ENCODE measurements around the gene NDUFB3. TPM values are rescaled to one million over a fixed set of nuclear protein-coding genes. Genes with fewer than 3 reads are reported as not detected.
"Not testable (repeated sequence)": the region's sequence is repeated elsewhere in the genome, so short reads cannot be mapped to it uniquely, and the experiment has no call there.

The NDUFB3 gene
- 38.8 TPM for total RNA-seq

DNA sequence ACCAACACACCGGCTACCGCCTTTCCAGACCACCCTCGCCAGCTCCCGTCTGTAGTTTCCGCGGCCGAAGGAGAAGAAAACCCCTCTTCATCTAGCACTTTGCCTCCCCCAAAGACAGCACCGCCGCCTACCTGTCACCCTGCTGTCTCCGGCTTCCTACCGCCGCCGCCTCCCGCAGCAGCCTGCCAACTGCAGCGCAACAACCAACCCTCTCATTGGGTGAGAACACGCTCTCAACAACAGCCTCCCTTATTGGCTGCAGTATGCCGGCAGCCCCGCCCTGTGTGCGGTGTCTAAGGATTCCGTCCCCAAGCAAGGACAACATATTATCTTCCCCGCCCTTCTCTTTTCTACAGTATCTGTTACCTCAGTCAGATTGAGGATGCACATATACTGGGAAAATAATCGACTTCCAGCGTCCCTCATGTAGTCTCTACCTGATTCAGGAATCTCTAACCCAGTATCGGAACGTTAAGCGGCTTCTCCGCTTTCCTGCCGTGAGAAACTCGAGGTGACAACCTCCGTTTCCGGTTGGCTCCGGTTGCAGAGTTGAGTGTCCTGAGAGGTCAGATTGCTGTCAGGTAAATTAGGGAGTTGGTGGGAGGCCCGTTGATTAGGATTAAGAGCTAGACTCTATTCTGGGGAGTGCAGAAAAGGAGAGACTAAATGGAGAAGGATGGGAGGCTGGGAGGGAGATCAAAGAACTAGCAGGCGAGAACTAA, at the start of gene NDUFB3, which contains the start of gene HYCC2:
TSS of gene NDUFB3 (plus strand) at position 523 of the 722 bp plus-strand sequence. CDS start 6,882 bp downstream, outside the sequence.
TSS of gene HYCC2 (minus strand) at position 193 of the 722 bp plus-strand sequence. CDS start 47,662 bp downstream, outside the sequence.
- DNase-seq (ENCODE audit: extremely low spot score in 2 of 2), result peak; percentile 97
- Histone ChIP-seq H3K4me3 (peak within 1 kb of the TSS; percentile 83 to 94), H3K27ac (peak within 1 kb of the TSS; percentile 90), H3K9me3 (no peaks in the 10 kb centered on the region), H3K4me1 (peaks cover 44% of the 10 kb centered on the region), H3K36me3 (no peaks in the 10 kb centered on the region), H3K27me3 (no peaks in the 10 kb centered on the region)
- TF ChIP-seq, protein P1, sequence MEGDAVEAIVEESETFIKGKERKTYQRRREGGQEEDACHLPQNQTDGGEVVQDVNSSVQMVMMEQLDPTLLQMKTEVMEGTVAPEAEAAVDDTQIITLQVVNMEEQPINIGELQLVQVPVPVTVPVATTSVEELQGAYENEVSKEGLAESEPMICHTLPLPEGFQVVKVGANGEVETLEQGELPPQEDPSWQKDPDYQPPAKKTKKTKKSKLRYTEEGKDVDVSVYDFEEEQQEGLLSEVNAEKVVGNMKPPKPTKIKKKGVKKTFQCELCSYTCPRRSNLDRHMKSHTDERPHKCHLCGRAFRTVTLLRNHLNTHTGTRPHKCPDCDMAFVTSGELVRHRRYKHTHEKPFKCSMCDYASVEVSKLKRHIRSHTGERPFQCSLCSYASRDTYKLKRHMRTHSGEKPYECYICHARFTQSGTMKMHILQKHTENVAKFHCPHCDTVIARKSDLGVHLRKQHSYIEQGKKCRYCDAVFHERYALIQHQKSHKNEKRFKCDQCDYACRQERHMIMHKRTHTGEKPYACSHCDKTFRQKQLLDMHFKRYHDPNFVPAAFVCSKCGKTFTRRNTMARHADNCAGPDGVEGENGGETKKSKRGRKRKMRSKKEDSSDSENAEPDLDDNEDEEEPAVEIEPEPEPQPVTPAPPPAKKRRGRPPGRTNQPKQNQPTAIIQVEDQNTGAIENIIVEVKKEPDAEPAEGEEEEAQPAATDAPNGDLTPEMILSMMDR (IDR thresholded peaks at IDR 0.05), result no peak
- TF ChIP-seq POLR2AphosphoS5 (IDR thresholded peaks at IDR 0.05; ENCODE audit: insufficient read depth in 1 of 2, low read depth in 1 of 2), result peak; percentile 91 to 97
- TF ChIP-seq POLR2A (IDR thresholded peaks at IDR 0.05), result peak in 1 of 2 donors; percentile 62
- intact Hi-C loops (cut with DNase I), result loop anchor here (5.0 to 10.0 kb wide), 2 partner anchors 107 to 169 kb away; partner anchors contain the start of gene ORC2

DNA sequence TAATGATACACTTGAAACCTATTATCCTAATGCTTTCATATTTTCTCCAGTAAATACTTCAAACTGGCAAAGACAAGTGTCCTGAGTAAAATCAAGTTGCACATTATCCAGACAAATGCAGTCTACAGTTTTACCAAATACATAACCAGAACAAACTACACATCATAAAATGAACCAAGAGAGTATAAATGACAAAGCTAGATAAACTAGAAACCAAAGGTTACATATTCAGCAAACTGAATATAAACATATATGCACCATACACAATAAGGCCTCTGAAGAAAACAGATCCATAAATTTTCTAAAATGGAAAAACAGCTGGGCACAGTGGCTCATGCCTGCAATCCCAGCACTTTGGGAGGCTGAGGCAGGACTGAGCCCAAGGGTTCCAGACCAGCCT, 47.3 kb upstream of the NDUFB3 start:
- Histone ChIP-seq H3K27me3 (no peaks in the 10 kb centered on the region), H3K9me3 (no peaks in the 10 kb centered on the region), H3K27ac (no peak overlapping the region), H3K36me3 (peaks cover 0 to 23% of the 10 kb centered on the region in 2 donors), H3K4me1 (no peaks in the 10 kb centered on the region), H3K4me3 (no peak overlapping the region)
- no peak for DNase-seq (ENCODE audit: extremely low spot score in 2 of 2)
- TF ChIP-seq POLR2A (IDR thresholded peaks at IDR 0.05) (no peak), POLR2AphosphoS5 (IDR thresholded peaks at IDR 0.05; ENCODE audit: insufficient read depth in 1 of 2, low read depth in 1 of 2) (no peak)
- TF ChIP-seq, protein P1 (IDR thresholded peaks at IDR 0.05), result no peak
- intact Hi-C loops (cut with DNase I), result no loop called here

DNA sequence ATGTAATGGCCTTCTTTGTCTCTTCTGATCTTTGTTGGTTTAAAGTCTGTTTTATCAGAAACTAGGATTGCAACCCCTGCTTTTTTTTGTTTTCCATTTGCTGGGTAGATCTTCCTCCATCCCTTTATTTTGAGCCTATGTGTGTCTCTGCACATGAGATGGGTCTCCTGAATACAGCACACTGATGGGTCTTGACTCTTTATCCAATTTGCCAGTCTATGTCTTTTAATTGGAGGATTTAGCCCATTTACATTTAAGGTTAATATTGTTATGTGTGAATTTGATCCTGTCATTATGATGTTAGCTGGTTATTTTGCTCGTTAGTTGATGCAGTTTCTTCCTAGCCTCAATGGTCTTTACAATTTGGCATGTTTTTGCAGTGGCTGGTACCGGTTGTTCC, 37.4 kb upstream of the NDUFB3 start:
- H3K36me3 ChIP-seq; DNase-seq (ENCODE audit: extremely low spot score in 2 of 2); H3K27me3 ChIP-seq; H3K9me3 ChIP-seq; H3K4me3 ChIP-seq; intact Hi-C loops (cut with DNase I); H3K4me1 ChIP-seq; H3K27ac ChIP-seq: not testable (repeated sequence)

DNA sequence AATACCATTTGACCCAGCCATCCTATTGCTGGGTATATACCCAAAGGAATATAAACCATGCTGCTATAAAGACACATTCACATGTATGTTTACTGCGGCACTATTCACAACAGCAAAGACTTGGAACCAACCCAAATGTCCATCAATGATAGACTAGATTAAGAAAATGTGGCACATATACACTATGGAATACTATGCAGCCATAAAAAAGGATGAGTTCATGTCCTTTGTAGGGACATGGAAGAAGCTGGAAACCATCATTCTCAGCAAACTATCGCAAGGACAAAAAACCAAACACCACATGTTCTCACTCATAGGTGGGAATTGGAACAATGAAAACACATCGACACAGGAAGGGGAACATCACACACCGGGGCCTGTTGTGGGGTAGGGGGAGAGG, 33.4 kb upstream of the NDUFB3 start:
- H3K36me3 ChIP-seq; H3K27ac ChIP-seq; DNase-seq (ENCODE audit: extremely low spot score in 2 of 2); H3K4me3 ChIP-seq; H3K27me3 ChIP-seq; H3K4me1 ChIP-seq; intact Hi-C loops (cut with DNase I); H3K9me3 ChIP-seq: not testable (repeated sequence)

DNA sequence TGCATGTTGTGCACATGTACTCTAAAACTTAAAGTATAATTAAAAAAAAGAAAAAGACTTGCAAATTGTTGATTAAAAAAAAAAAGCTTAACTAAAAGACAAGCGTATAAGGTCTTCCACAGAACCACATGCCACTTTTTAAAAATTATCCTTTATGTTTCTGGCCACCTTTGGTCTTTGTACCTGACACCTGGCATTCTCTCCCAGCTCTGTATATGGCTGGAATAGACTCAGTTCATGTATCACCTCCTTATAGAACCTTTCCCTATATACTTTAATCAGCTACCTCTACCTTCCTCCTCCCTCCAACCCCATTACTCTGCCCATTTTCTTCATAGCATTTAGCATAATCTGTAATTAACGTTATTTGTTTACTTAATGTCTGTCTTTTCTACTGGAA, 32.9 kb upstream of the NDUFB3 start:
- H3K4me3 ChIP-seq, result no peak overlapping the region
- DNase-seq (ENCODE audit: extremely low spot score in 2 of 2), result no peak
- no peaks in the 10 kb centered on the region for H3K27me3 ChIP-seq
- H3K27ac ChIP-seq, result no peak overlapping the region
- TF ChIP-seq, protein P1 (IDR thresholded peaks at IDR 0.05), result no peak
- TF ChIP-seq POLR2A (IDR thresholded peaks at IDR 0.05), result no peak
- TF ChIP-seq POLR2AphosphoS5 (IDR thresholded peaks at IDR 0.05; ENCODE audit: insufficient read depth in 1 of 2, low read depth in 1 of 2), result no peak
- no peaks in the 10 kb centered on the region for H3K4me1 ChIP-seq
- H3K9me3 ChIP-seq, result no peaks in the 10 kb centered on the region
- H3K36me3 ChIP-seq, result no peaks in the 10 kb centered on the region
- intact Hi-C loops (cut with DNase I), result no loop called here

DNA sequence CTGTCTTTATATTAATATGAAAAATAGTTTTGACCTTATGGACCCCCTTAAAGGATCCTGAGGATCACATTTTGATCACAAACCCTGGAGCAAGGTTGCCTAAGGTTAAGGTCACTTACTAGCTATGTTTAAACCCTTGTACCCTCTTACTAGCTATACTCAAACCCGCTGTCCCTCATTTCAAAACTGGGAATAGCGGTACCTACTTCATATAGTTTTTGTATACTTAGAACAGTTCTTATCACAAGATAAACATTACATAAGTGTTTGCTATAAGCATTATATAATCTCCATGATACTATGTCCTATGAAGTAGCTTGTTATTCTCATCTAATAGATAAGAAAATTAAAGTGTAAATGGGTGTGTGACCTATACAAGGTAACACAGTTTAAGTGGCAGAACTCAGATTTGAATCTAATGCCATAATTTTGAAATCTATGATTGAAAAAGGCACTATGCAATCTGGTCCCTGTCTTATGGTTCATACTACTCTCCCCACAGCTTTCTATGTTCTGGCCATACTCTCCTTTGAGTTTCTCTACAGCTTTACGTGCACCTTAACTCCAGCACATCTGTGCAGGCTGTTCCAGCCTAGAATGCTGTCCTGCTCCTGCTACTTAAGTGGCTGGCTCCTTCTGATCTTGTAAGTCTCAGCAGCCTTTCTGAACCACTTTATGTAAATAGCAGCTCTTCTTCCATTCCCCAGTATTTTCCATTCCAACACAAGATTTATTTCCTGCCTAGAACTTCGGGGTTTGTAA, 30.8 kb upstream of the NDUFB3 start:
- Histone ChIP-seq H3K27me3 (no peaks in the 10 kb centered on the region), H3K9me3 (no peaks in the 10 kb centered on the region), H3K4me3 (no peak overlapping the region), H3K4me1 (no peaks in the 10 kb centered on the region), H3K36me3 (no peaks in the 10 kb centered on the region), H3K27ac (no peak overlapping the region)
- DNase-seq (ENCODE audit: extremely low spot score in 2 of 2), result no peak
- TF ChIP-seq, protein P1 (IDR thresholded peaks at IDR 0.05), result no peak
- no peak for TF ChIP-seq POLR2A (IDR thresholded peaks at IDR 0.05)
- no peak for TF ChIP-seq POLR2AphosphoS5 (IDR thresholded peaks at IDR 0.05; ENCODE audit: insufficient read depth in 1 of 2, low read depth in 1 of 2)
- intact Hi-C loops (cut with DNase I), result no loop called here

DNA sequence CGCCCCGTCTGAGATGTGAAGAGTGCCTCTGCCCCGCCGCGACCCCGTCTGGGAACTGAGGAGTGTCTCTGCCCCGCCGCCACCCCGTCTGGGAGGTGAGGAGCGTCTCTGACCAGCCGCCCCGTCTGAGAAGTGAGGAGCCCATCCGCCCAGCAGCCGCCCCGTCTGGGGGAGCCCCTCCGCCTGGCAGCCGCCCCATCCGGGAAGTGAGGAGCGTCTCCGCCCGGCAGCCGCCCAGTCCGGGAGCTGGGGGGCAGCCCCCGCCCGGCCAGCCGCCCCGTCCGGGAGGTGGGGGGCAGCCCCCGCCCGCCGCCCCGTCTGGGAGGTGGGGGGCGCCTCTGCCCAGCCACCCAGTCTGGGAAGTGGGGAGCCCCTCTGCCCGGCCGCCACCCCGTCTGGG, 29.4 kb upstream of the NDUFB3 start:
- H3K9me3 ChIP-seq; H3K4me1 ChIP-seq; DNase-seq (ENCODE audit: extremely low spot score in 2 of 2); H3K27ac ChIP-seq; intact Hi-C loops (cut with DNase I); H3K36me3 ChIP-seq; H3K4me3 ChIP-seq; H3K27me3 ChIP-seq: not testable (repeated sequence)

DNA sequence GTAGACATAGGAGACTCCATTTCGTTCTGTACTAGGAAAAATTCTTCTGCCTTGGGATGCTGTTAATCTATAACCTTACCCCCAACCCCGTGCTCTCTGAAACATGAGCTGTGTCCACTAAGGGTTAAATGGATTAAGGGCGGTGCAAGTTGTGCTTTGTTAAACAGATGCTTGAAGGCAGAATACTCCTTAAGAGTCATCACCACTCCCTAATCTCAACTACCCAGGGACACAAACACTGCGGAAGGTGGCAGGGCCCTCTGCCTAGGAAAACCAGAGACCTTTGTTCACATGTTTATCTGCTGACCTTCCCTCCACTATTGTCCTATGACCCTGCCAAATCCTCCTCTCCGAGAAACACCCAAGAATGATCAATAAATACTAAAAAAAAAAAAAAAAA, 28.8 kb upstream of the NDUFB3 start:
- DNase-seq (ENCODE audit: extremely low spot score in 2 of 2); H3K36me3 ChIP-seq; H3K27ac ChIP-seq; H3K27me3 ChIP-seq; H3K4me3 ChIP-seq; H3K9me3 ChIP-seq; intact Hi-C loops (cut with DNase I); H3K4me1 ChIP-seq: not testable (repeated sequence)

Measured in vagina (tissue), 2 donors.